GM23338 (cell line): ENCODE data around the gene DRD5.

ENCODE experiments used
- CTCF ChIP-seq, 2 experiments: fragments of 200-600 bp in 1 of 2; sonication (generic) in 1 of 2; conservative IDR thresholded peaks; 2 replicates each; pipeline versions ENCODE4 v1.5.1 to v1.6.1; 2016 to 2017; ENCODE audit warnings: antibody characterized with exemption in 2 of 2, low read depth in 2 of 2, mild to moderate bottlenecking in 2 of 2, moderate library complexity in 1 of 2
- REST ChIP-seq: IDR thresholded peaks from one replicate; pipeline ENCODE4 v1.6.1; 2018; ENCODE audit warnings: antibody characterized with exemption; ENCODE audit not compliant: unreplicated experiment

GRCh38 chr4:9800848-9801247 is 19.4 kb downstream of the DRD5 start:
- no peak for TF ChIP-seq CTCF (conservative IDR thresholded peaks at IDR 0.05; ENCODE audit: low read depth in 2 of 2)
- no peak for TF ChIP-seq REST
